Measurements from ENCODE around the gene KRCC1. TPM values are rescaled to one million over a fixed set of nuclear protein-coding genes. Genes with fewer than 3 reads are reported as not detected.

Gene KRCC1
- total RNA-seq, 1 donor from 2014 or later: 33.9 TPM

GRCh38 chr2:88061295-88061694, 5.7 kb upstream of the KRCC1 start:
- H3K4me1 Mint-ChIP-seq: peaks cover under 1% of the 10 kb centered on the region
- Histone ChIP-seq H3F3A (ENCODE audit: low read depth) (peaks cover 8% of the 10 kb centered on the region), H3K4me2 (no peak overlapping the region), H3K9ac (no peak overlapping the region), H3K36me3 (no peaks in the 10 kb centered on the region), H2AFZ (replicated peaks) (peak overlapping the region; percentile 58), H3K79me2 (ENCODE audit: low read depth) (no peaks in the 10 kb centered on the region), H3K27ac (no peak overlapping the region), H3K4me1 (peaks cover 8% of the 10 kb centered on the region), H3K27me3 (no peaks in the 10 kb centered on the region), H4K20me1 (ENCODE audit: low read depth) (no peaks in the 10 kb centered on the region), H3K4me3 (no peak overlapping the region), H3K9me3 (ENCODE audit: low read depth) (no peaks in the 10 kb centered on the region)
- H3K27me3 Mint-ChIP-seq (ENCODE audit: insufficient read depth, low read depth): peaks cover 2% of the 10 kb centered on the region
- TF ChIP-seq CTCF (IDR thresholded peaks at IDR 0.05): no peak
- no peak for TF ChIP-seq EZH2 (IDR thresholded peaks at IDR 0.05)
- TF ChIP-seq EZH2phosphoT487 (IDR thresholded peaks at IDR 0.05): no peak
- no peak overlapping the region for H3K27ac Mint-ChIP-seq
- no peak for DNase-seq (ENCODE audit: low spot score)
- no peaks in the 10 kb centered on the region for H3K9me3 Mint-ChIP-seq
- H3K36me3 Mint-ChIP-seq: no peaks in the 10 kb centered on the region
- no peak overlapping the region for H3K4me3 Mint-ChIP-seq

- no peak overlapping the region for H3K9ac ChIP-seq
- H2AFZ ChIP-seq (replicated peaks): peak overlapping the region; percentile 58
- no peaks in the 10 kb centered on the region for H3K79me2 ChIP-seq (ENCODE audit: low read depth)
- peaks cover 8% of the 10 kb centered on the region for H3F3A ChIP-seq (ENCODE audit: low read depth)
- no peaks in the 10 kb centered on the region for H3K9me3 ChIP-seq (ENCODE audit: low read depth)
- Mint-ChIP-seq H3K4me3 (no peak overlapping the region), H3K9me3 (no peaks in the 10 kb centered on the region), H3K27ac (no peak overlapping the region), H3K27me3 (ENCODE audit: insufficient read depth, low read depth) (peaks cover 2% of the 10 kb centered on the region), H3K36me3 (no peaks in the 10 kb centered on the region), H3K4me1 (peaks cover 5% of the 10 kb centered on the region)
- H3K27ac ChIP-seq: no peak overlapping the region
- peak overlapping the region; percentile 7 for H3K4me2 ChIP-seq
- no peak overlapping the region for H3K4me3 ChIP-seq
- DNase-seq (ENCODE audit: low spot score): no peak
- H3K4me1 ChIP-seq: peaks cover 10% of the 10 kb centered on the region
- no peaks in the 10 kb centered on the region for H3K36me3 ChIP-seq
- no peak for TF ChIP-seq CTCF (IDR thresholded peaks at IDR 0.05)
- no peak for TF ChIP-seq EZH2 (IDR thresholded peaks at IDR 0.05)
- no peak for TF ChIP-seq EZH2phosphoT487 (IDR thresholded peaks at IDR 0.05)
- no peaks in the 10 kb centered on the region for H3K27me3 ChIP-seq
- H4K20me1 ChIP-seq (ENCODE audit: low read depth): no peaks in the 10 kb centered on the region
These were observed 5.3 kb upstream of the KRCC1 start for GRCh38 chr2:88060907-88061275.

GRCh38 chr2:88059979-88060906, 4.7 kb upstream of the KRCC1 start:
- peaks cover 1% of the 10 kb centered on the region for H3K79me2 ChIP-seq (ENCODE audit: low read depth)
- no peaks in the 10 kb centered on the region for H3K9me3 ChIP-seq (ENCODE audit: low read depth)
- H3K27me3 Mint-ChIP-seq (ENCODE audit: insufficient read depth, low read depth): no peaks in the 10 kb centered on the region
- no peaks in the 10 kb centered on the region for H3K36me3 Mint-ChIP-seq
- H3K9ac ChIP-seq: no peak overlapping the region
- H3K27ac Mint-ChIP-seq: no peak overlapping the region
- no peaks in the 10 kb centered on the region for H3K36me3 ChIP-seq
- peak; percentile 83 for TF ChIP-seq CTCF (IDR thresholded peaks at IDR 0.05)
- no peak for TF ChIP-seq EZH2phosphoT487 (IDR thresholded peaks at IDR 0.05)
- TF ChIP-seq EZH2 (IDR thresholded peaks at IDR 0.05): no peak
- no peak overlapping the region for H3K4me3 ChIP-seq
- peak overlapping the region; percentile 58 for H2AFZ ChIP-seq (replicated peaks)
- no peak overlapping the region for H3K4me3 Mint-ChIP-seq
- no peak overlapping the region for H3K4me2 ChIP-seq
- H3K27ac ChIP-seq: no peak overlapping the region
- DNase-seq (ENCODE audit: low spot score): peak; percentile 56
- no peaks in the 10 kb centered on the region for H4K20me1 ChIP-seq (ENCODE audit: low read depth)
- no peaks in the 10 kb centered on the region for H3K9me3 Mint-ChIP-seq
- H3K4me1 Mint-ChIP-seq: peaks cover 7% of the 10 kb centered on the region
- no peaks in the 10 kb centered on the region for H3K27me3 ChIP-seq
- H3K4me1 ChIP-seq: peaks cover 11% of the 10 kb centered on the region
- peaks cover 8% of the 10 kb centered on the region for H3F3A ChIP-seq (ENCODE audit: low read depth)
